HUDEP-2 (cell line): Measurements from ENCODE around the gene SMIM9.
"Not testable (repeated sequence)": the region's sequence is repeated elsewhere in the genome, so short reads cannot be mapped to it uniquely, and the experiment has no call there.

ENCODE experiments used
- DNase-seq, 76 experiments: peaks; one replicate each; lab custom pipeline; 2025; ENCODE audit not compliant: unreplicated experiment in 76 of 76; lab: John Stamatoyannopoulos, UW

SMIM9 gene

DNA sequence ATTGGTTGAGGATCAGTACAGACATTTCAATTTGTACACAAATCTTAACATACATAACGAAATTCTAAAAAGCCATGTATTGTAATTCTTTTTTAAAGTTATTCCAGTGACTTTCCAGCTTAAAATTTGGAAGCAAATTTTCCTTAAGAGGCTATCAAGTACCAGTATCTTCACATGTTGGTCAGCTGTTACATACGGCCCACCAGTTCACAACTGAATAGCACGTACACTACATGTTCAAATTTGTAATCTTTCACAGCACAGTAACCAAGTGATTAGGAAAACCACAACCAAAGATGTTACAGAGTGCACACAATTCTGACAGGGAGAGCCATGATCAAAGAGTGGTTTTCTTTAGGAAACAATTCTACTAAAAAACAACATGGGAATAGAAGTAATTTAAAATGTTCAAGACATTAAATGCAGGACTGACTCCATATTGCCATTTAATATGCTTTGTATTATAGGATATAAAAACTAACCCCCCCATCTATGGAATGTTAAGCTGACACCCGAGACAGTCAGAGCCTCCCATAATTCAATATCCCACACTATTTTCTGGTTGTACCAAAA is 18.1 kb downstream of the SMIM9 start:
- DNase-seq = not testable (repeated sequence)

DNA sequence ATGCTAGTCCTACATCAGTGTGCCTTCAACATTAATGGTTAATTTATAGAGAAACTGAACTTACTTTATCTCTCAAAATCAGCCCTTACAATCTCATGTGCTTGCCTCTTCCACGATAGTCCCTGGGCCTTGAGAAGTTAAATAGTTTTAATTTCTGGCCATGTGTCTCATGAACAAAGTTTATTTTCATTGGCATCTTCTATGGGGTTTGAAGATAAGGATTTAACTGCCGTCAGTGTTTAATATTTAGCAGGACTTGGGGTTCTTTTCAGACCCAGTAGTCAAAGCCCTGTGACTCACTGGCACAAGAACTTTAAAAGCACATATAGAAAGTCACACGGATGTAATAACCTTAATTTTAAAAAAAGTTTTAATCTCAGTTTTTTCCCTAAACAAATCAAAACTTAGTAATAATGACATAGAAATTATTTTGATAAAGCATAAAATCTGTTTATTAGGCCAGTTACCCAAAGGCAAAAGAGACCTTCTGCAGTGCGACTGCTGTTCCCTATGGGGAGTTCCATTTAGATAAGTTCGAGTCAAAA is 19.1 kb downstream of the SMIM9 start:
- DNase-seq = no peak

DNA sequence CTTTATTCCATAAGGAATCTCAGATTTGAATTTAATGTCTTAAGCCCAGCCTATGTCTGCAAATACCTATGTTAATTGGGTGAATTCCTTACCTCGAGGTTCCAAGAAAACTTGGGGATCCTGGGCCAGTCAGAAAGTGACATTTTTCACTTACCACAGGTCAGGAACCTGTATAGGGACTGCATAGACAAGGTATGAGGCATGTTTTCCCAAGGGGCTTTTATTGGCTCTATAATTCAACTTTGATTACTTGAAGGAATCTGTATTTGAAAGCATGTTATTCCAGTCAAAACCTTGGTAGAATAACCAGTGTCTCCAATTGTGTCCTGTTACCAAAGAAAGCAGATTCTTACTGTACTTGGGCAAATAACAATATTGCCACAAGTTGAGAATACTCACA is 20.7 kb downstream of the SMIM9 start:
- DNase-seq = no peak

DNA sequence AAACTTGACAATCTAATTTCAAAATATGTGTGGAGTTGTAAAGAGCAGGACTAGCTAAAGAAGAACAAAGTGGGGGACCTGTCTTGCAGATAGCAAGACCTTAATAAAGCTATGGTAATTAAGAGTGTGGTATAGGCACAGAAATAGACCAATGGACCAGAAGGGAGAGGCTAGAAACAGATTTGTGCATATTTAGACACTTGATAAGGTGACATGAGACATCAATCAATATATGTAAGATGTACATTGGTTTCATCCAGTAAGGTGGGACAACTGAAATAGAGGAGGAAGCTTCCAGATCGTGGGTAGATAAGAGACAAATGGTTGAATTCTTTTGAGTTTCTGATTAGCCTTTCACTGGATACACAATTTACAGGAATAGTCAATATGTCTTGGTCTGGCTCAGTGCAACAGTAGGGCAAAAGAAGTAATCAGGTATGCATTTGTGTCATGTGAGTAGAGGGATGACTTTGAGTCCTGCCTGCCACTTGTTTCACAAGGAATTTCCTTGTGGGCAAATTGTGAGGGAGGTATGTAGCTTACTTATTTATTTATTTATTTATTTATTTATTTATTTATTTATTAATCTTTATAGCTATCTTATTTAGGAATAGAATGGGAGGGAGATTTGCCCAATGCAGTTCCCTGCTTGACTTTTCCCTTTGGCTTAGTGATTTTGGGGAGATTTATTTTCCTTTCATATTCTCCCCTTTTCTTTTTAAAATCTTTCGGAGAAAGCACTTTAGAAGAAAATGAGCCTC is 21.9 kb downstream of the SMIM9 start:
- DNase-seq = no peak

DNA sequence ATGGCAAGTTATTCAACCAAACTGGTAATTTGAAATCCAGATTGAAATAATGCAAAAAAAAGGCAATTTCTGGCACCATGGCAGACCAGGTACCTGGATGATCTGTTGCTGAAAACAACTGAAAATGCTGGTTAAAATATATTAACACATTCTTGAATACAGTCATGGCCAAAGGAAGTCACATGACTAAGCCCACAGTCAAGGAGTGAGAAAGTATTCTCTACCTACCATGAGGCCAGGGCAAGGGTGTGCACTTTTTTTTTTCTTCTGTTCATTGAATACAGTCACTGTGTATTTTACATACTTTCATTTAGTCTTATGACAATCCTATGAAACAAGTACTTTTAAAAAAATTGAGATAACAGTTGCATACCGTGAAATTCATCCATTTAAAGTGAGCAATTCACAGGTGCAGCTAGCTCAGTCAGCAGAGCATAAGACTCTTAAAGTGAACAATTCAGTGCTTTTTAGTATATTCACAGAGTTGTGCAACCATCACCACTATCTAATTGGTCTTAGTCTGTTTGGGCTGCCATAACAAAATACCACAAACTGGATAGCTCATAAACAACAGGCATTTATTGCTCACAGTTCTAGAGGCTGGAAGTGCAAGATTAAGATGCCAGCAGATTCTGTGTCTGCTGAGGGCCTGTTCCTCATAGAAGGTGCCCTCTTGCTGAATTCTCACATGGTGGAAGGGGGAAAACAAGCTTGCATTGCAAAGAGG is 24.4 kb downstream of the SMIM9 start:
- no peak for DNase-seq

DNA sequence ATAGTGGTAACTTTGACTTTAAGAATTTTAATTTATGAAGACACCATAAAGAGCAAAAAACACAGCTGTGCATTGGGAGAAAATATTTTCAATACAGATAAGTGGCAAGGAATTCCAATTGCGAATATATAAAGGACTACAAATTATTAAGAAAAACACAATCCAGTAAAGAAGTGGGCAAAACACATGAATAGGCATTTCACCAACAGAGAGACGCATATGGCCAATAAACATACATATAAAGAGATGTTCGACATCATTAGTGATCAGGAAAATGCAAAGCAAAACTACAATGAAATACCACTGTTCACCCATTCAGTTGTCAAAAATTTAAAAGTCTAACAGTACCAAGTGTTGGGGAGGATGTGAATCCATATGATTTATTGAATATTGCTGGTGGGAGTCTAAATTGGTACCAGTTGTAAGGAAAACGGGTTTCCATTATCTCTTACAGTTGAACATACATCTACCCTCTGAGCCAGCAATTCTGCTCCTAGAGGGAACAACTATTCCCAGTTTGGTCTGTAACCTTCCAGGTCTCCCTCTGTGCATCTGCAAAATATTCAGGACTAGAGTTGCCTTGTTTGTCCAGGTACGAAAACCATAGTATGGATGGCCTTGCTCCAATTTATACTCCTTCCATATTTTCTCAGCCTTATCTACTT is 27.5 kb downstream of the SMIM9 start:
- DNase-seq = no peak

DNA sequence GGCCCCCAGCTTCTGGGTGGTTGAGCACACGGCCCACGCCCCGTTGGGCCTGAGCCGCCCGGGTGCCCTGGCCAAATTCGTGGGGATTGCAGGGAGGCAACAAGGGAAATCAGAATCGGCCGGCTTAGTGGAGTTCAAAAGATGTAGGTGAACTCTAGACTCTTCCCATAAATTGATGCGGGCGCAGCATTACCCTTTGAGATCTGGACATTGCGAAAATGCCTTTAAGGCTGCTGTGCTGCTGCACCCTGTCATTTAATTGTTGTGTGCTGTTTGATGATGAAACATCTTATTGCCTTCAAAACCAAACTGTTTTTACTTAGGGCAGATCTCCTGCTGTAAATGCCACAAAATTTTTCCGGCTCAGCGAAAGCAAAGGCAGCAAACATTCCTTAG is 28.8 kb downstream of the SMIM9 start:
- DNase-seq = no peak

DNA sequence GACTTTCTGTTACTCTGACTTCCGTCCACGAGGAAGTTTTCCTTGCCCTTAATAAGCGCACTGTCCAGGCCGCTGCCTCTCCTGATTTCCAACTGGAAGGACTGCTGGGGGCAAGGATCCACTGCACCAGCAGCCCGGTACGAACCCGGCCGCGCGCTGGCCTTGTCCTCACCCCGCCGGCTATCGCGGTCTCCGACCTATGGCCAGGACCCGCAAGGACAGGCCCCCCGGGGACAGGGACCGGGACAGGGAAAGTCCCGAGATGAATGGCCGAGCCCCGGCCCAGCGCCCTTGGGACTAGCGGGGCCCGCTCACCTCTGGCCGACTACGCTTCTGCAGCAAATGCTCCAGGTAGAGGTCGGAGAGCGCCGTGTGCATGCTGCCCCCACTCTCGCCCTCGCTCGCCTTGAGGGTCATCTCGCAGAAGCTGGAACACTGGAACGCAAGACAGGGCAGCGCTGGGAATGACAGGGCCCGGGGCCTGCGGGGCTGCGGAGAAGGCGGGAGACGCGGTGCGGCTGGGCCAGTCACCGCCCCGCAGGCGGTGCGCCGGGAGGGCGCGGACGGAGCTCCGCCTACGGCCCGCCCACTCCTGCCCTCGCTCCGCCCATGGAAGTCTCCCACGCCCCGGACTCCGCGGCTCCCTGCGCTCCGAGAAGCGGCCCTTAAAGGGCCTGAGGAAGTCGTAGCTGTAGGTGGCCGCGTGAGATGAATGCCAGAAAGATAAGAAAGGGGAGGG is 29.3 kb downstream of the SMIM9 start, which contains the start of gene MPP1:
Gene MPP1, minus strand, starts transcription at position 529 of the 739 bp plus-strand sequence. Its CDS starts 112 bp downstream, at position 417.
- DNase-seq = peak in 73 of 76 experiments; percentile 20 to 85 (median 69)

DNA sequence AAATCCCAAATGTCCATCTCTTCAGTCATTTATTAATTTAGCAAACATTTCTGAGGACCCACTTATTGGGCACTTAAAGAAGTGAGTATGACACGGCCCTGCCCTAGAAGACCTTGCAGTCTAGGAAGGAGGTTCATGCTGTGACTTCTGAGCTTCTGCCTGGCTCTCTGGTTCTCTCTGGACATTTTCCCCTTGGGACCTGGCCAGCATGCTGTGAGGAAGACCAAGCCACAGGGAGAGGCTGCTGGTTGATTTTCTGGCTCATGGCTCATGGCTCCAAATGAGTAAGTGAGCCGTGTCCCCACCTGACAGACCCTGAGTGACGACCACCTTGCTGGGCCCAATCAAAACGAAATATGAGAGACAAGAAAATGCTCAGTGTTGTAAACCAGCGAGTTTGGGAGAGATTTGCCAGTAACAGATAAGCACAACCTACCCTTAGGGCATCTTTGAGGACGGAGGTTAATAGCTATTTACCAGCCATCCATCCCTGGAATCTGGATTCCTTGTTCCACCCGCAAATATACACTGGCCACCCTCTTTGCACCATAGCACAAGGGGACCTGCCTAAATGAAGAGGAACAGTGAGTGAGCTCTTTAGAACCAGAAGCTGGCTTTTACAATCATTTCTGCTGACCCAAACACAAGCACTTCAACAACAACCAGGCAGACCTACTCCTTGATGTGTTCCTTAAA is 30.1 kb downstream of the SMIM9 start:
- peak in 2 of 76 experiments; percentile 9 to 12 for DNase-seq

DNA sequence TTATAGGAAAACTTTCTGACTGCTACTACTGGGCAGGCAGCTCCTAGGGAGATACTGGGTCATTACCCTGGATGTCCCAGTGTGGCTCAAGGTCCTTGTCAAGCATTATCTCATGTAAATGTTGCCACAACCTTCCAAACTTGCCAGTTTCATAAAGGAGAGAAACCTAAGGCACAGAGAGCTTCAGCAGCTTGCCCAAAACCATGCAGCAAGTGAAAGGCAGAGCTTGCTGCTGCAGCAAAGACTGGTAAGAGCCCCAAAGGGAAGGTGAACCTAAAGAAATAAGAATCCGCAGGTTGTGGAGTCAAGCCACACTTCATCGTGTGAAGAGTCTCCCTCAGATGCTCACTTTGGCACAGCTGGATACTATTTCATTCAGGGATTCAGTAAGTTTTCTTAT is 31.5 kb downstream of the SMIM9 start:
- peak in 2 of 76 experiments; percentile 1 to 14 for DNase-seq

DNA sequence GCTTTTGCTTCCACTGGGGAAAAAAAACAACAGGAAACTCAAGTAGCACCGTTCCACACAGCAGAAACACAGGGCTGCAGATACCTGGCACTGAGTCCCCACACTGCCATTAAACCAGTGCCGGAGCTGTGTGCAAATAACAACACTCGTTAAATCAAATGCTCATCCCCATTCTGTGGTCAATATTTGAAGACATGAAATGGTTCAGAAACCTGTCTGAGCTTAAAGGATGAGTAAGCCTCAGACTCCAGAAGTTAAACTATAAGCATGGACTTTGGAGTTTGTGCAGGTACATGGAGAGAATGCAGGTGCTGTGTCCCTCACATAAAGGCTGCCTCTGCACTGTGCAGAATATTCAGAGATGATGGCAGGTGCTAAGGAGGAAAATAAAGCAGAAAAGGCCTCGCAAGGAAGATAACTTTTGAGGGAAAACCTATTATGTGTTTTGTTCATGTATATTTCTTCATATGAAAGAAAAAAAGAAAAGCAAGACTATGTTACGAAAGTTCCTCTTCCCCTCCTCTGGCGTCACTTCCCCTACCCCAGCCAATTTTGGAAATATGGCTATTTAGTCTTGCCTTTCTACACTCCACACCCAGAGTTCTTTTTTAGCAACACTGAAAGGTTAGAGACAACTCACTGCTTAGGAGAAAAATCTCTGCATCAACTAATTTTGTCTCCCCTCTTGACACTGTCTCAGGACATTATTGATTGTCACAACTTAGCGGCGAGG is 33.8 kb downstream of the SMIM9 start:
- no peak for DNase-seq

DNA sequence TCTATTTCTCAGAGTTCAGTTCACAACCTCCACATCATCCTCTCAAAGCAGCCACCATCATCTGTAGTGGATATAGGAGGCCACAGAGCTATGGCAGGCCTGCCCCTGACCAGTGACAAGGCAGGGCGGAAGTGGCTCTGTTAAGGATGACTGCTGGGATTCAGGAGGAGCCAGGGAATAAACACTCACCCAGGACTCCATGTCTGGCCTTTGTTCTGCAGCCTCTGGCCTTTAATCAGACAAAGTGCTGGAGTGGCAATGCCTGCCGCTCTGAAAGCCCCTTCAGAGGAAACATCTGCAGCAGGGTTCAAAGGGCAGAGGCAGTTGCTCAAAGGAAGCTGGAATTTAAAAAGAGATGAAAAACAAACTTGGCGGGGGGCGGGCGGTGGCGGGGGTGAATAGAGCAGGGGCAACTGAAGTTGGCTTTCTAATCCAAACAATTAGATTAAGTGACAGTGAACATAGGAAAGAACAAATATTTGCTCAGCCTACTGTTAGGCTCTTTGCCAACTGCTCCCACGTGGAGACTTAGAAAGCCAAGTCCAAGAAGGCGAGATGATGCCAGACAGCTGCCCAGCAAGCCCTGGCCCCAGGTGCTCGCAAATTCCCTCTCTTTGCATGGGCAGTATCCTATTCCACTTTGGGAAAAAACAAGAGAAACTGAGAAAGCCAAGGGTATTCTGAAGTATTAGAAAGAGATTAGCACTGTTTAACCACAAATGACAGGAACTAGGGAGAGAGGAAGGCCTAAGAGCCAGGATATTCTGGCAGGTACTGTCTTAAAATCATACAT is 34.7 kb downstream of the SMIM9 start:
- DNase-seq = peak in 10 of 76 experiments; percentile 12 to 29 (median 22)

DNA sequence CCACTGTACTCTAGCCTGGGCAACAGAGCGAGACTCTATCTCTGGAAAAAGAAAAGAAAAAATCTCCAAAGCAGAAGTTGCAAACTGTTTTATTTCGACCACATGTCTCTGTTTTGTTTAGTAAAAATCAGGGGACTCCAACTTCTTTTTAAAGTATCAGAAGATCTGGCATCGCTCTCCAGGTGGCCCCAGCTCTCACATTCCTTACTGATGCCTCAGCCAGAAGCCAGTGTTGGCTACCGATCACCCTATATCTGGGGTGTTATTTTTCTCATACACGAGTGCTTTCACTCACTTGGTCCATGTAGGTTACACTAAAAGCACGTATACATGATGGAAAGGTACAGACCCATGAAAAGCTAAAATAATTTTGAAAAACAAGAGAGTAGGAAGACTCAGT is 37.5 kb downstream of the SMIM9 start:
- no peak for DNase-seq

DNA sequence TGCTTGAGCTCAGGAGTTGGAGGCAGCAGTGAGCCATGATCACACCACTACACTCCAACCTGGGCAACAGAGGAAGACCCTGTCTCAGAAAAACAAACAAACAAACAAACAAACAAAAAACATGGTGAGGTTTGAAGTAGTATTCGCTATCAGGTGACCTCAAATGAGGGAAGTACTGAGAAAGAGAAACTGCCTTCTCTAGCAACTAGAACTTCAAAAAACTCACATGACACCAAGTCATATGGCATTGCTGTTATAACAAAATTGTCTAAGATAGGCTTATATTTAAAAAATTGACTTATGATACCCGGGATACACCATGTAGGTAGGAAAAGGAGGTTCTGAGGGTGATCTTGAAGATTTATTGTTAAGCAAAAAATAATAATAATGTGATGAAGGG is 39.4 kb downstream of the SMIM9 start:
- no peak for DNase-seq

DNA sequence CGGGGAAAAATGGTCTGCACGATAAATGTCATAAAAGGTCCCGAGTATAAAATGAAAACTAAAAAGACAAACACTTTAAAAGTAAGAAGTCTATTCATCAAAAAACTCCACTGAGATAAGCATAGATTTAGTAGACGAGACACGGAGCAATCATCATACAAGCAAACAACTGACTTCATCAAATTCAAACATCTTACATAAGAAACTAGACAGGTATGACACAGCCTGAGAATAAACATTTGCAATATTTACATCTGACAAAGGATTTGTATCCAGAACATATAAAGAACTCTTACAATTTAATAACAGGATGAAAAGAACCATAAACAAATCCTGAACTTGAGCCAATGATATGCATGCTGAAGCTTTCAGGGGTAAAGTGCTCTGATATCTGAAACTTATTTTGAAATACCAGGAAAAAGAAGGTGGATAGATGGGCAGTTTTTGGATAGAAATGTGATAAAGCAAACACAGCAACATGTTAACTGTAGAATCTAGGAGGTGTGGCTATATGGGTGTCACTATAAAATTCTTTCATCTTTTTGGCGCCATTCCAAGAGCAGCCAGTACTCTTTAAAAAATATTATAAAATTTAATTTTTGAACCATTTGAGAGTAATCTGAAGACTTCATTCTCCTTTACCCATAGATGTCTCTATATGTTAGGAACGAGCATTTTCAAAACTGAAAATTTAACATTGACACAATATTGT is 41.2 kb downstream of the SMIM9 start:
- peak in 2 of 76 experiments; percentile 8 to 17 for DNase-seq

DNA sequence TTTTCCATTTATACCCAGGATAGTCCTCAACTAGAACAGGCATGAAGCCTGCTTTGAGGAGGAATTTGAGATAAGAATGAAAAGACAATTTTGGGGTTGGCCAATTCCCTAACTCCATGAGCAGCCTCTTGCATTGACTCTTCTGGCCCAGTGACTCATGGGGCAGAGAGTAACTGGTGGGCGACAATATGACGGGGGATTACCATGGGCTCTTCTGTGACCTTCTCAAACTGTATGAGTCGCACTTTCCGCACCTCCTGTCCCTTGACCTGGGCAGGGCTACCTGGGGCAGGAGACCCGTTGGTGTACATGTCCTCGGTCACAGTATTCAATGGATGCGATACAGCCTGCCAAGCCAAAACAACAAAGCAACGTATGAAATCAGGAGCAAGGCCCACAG is 42.5 kb downstream of the SMIM9 start:
- DNase-seq = no peak

DNA sequence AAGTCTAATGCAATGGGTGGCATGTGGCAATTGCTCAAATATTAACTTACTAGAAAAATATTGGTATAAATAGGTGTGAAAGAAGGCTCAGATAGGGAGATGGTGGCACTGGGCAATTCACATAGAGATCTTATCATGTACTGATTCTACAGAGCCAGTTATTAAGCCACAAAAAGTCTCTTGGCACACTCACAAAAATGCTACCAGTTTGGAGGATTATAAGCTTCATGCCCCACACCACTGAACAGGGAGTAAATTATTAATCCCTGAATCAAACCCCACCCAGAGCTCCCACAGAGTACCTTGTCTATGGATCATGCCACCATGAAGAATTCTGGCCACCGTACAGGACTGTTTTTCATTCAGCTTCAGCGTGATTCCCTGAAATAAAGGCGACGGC is 43.0 kb downstream of the SMIM9 start:
- DNase-seq = no peak
